PC-9 (cell line): ENCODE results near the gene ENPP6.

Experiments
- EZH2 ChIP-seq: fragments of 200-600 bp; sonication (generic); IDR thresholded peaks from 2 replicates; pipeline ENCODE4 v1.8.0; 2017; ENCODE audit warnings: antibody characterized with exemption, low read depth
- TF ChIP-seq, protein P1 (sequence below): fragments of 200-600 bp; sonication (generic); conservative IDR thresholded peaks from 2 replicates; pipeline ENCODE4 v1.6.1; 2017; ENCODE audit warnings: mixed run types, antibody characterized with exemption, mild to moderate bottlenecking, moderate library complexity

DNA sequence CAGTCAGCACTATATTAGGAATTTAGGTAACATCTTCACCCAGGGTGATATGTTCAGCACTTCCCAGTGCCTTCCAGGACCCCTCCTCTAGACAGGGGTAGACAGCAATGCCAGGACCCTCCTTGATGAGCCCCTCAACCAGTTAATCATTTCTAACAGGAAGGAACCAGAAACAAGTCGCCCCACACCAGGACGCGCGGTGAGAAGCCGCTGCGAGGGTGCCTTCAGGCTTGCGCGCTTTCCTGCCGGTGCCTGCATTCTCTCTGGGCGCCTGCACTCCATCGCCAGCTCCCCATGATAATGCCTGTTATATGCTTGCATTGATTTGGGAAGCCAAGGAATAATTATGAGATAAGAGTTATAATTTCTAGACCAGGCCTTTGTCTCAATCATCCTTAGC is 116.0 kb downstream of the ENPP6 start:
- TF ChIP-seq, protein P1, sequence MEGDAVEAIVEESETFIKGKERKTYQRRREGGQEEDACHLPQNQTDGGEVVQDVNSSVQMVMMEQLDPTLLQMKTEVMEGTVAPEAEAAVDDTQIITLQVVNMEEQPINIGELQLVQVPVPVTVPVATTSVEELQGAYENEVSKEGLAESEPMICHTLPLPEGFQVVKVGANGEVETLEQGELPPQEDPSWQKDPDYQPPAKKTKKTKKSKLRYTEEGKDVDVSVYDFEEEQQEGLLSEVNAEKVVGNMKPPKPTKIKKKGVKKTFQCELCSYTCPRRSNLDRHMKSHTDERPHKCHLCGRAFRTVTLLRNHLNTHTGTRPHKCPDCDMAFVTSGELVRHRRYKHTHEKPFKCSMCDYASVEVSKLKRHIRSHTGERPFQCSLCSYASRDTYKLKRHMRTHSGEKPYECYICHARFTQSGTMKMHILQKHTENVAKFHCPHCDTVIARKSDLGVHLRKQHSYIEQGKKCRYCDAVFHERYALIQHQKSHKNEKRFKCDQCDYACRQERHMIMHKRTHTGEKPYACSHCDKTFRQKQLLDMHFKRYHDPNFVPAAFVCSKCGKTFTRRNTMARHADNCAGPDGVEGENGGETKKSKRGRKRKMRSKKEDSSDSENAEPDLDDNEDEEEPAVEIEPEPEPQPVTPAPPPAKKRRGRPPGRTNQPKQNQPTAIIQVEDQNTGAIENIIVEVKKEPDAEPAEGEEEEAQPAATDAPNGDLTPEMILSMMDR, result no peak
- TF ChIP-seq EZH2, result no peak
